Body of pancreas (tissue), 4 donors: ENCODE results near the gene RPH3AL.

ENCODE experiments used
- POLR2A ChIP-seq, 3 donors: fragments of 450-650 bp; IDR thresholded peaks; one replicate each; pipeline ENCODE4 v1.6.1; 2016; ENCODE audit warnings: antibody characterized with exemption in 3 of 3, mild to moderate bottlenecking in 2 of 3
- TF ChIP-seq, protein P1 (sequence below), 7 experiments: fragments of 450-650 bp in 4 of 7; fragments of 200-600 bp in 3 of 7; sonication (generic) in 3 of 7; IDR thresholded peaks; one replicate each; pipeline ENCODE4 v1.5.1; 2016 to 2019; ENCODE audit warnings: antibody characterized with exemption in 7 of 7

DNA sequence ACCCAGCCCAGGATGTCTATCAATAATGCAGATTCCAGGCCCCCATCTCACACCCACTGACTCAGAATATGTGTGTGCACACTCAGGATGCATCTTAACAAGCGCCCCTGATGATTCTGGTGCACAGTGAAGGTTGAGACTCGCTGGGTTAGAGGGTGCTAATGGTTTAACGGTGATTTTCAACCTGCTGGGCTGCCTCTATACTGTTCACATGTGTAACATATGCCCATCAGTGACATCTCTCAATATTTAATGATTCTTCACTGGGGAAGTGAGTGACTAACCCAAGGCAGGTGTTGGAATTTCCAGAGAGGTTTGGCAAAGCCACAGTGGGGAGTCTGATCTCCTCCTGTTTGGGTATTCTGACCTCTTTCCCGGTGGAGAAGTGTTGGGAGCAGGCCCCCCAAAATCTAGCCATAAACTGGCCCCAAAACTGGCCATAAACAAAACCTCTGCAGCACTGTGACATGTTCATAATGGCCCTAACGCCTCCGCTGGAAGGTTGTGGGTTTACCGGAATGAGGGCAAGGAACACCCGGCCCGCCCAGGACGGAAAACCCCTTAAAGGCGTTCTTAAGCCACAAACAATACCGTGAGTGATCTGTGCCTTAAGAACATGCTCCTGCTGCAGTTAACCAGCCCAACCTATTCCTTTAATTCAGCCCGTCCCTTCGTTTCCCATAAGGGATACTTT, 167.0 kb downstream of the RPH3AL start:
- TF ChIP-seq POLR2A (IDR thresholded peaks at IDR 0.05), result no peak
- TF ChIP-seq, protein P1, sequence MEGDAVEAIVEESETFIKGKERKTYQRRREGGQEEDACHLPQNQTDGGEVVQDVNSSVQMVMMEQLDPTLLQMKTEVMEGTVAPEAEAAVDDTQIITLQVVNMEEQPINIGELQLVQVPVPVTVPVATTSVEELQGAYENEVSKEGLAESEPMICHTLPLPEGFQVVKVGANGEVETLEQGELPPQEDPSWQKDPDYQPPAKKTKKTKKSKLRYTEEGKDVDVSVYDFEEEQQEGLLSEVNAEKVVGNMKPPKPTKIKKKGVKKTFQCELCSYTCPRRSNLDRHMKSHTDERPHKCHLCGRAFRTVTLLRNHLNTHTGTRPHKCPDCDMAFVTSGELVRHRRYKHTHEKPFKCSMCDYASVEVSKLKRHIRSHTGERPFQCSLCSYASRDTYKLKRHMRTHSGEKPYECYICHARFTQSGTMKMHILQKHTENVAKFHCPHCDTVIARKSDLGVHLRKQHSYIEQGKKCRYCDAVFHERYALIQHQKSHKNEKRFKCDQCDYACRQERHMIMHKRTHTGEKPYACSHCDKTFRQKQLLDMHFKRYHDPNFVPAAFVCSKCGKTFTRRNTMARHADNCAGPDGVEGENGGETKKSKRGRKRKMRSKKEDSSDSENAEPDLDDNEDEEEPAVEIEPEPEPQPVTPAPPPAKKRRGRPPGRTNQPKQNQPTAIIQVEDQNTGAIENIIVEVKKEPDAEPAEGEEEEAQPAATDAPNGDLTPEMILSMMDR (IDR thresholded peaks at IDR 0.05), result no peak
